HG03432 (cell line): Measurements from ENCODE around the gene WDR27.

Experiments
- ATAC-seq: cut with Tn5 transposase; IDR thresholded peaks from one replicate; pipeline ENCODE4 v1.9.1; 2021; ENCODE audit warnings: mild to moderate bottlenecking, moderate library complexity; ENCODE audit not compliant: unreplicated experiment

Gene WDR27

GRCh38 chr6:169416249-169416648 is 285.6 kb downstream of the WDR27 start:
- no peak for ATAC-seq

GRCh38 chr6:169415179-169415578 is 286.6 kb downstream of the WDR27 start:
- ATAC-seq, result no peak

- no peak for ATAC-seq
Observed at GRCh38 chr6:169411722-169412121, 290.1 kb downstream of the WDR27 start.

GRCh38 chr6:169411296-169411695 is 290.5 kb downstream of the WDR27 start:
- ATAC-seq, result no peak

GRCh38 chr6:169409742-169410312 is 292.0 kb downstream of the WDR27 start:
- ATAC-seq, result no peak

GRCh38 chr6:169407325-169407724 is 294.5 kb downstream of the WDR27 start:
- ATAC-seq, result no peak
